Measurements from ENCODE around the gene TTLL5. TPM values are rescaled to one million over a fixed set of nuclear protein-coding genes. Genes with fewer than 3 reads are reported as not detected.
A peak's percentile ranks its signal among the peaks of the same experiment; 100 is the strongest.

The TTLL5 gene
- total and polyA plus RNA-seq, 2 of the 13 experiments (the other 11 are each of a cell fraction or from before 2014, with no cell fraction given), result 11.8 to 18.8 TPM

- TF ChIP-seq ZHX2 (IDR thresholded peaks at IDR 0.05; ENCODE audit: low read depth) (peak; percentile 30; the same call in 1 of the 2 replicates), ZHX2 (CRISPR knock-in tag; IDR thresholded peaks at IDR 0.05; ENCODE audit: borderline replicate concordance) (no peak), ZNF496 (CRISPR knock-in tag; IDR thresholded peaks at IDR 0.05; ENCODE audit: insufficient replicate concordance) (no peak), BCLAF1 (IDR thresholded peaks at IDR 0.05) (no peak), CSRNP1 (CRISPR knock-in tag; IDR thresholded peaks at IDR 0.05) (0 out of 2 replicates have a peak, but pooled peaks have one; percentile 31), NFKB2 (CRISPR knock-in tag; IDR thresholded peaks at IDR 0.05; ENCODE audit: borderline replicate concordance) (no peak), NR1H2 (CRISPR knock-in tag; IDR thresholded peaks at IDR 0.05; ENCODE audit: borderline replicate concordance, low read depth) (no peak), BCL3 (CRISPR knock-in tag; IDR thresholded peaks at IDR 0.05) (no peak), ZC3H4 (CRISPR knock-in tag; IDR thresholded peaks at IDR 0.05; ENCODE audit: borderline replicate concordance) (no peak), NPAS2 (CRISPR knock-in tag; IDR thresholded peaks at IDR 0.05; ENCODE audit: borderline replicate concordance) (no peak), ZKSCAN1 (IDR thresholded peaks at IDR 0.05; ENCODE audit: low read length) (no peak), ZFY (CRISPR knock-in tag; IDR thresholded peaks at IDR 0.05) (no peak; the same call in 1 of the 2 replicates), ZNF740 (CRISPR knock-in tag; IDR thresholded peaks at IDR 0.05) (no peak)
These were observed 12.8 kb upstream of the TTLL5 start (continued) for GRCh38 chr14:75648066-75648838.
